Prostate gland (tissue), 2 donors: ENCODE results near the gene PAK4.

Experiments used
- CTCF ChIP-seq, 4 experiments: fragments of 200-600 bp in 2 of 4; fragments of 450-650 bp in 2 of 4; sonication (generic) in 2 of 4; IDR thresholded peaks; 1 replicate in 3 of 4; 2 replicates in 1 of 4; pipeline ENCODE4 v1.5.1; 2016 to 2019; ENCODE audit warnings: antibody characterized with exemption in 4 of 4, mild to moderate bottlenecking in 2 of 4, moderate library complexity in 2 of 4
- POLR2A ChIP-seq: fragments of 450-650 bp; IDR thresholded peaks from one replicate; pipeline ENCODE4 v1.6.1; 2016; ENCODE audit warnings: antibody characterized with exemption, mild to moderate bottlenecking

- TF ChIP-seq CTCF (IDR thresholded peaks at IDR 0.05) (no peak), POLR2A (no peak)
Observed at GRCh38 chr19:39140594-39140993, 15.0 kb downstream of the PAK4 start.
